ENCODE results near the gene OTUD3.
"Not testable (repeated sequence)": the region's sequence is repeated elsewhere in the genome, so short reads cannot be mapped to it uniquely, and the experiment has no call there.

OTUD3 gene

DNA sequence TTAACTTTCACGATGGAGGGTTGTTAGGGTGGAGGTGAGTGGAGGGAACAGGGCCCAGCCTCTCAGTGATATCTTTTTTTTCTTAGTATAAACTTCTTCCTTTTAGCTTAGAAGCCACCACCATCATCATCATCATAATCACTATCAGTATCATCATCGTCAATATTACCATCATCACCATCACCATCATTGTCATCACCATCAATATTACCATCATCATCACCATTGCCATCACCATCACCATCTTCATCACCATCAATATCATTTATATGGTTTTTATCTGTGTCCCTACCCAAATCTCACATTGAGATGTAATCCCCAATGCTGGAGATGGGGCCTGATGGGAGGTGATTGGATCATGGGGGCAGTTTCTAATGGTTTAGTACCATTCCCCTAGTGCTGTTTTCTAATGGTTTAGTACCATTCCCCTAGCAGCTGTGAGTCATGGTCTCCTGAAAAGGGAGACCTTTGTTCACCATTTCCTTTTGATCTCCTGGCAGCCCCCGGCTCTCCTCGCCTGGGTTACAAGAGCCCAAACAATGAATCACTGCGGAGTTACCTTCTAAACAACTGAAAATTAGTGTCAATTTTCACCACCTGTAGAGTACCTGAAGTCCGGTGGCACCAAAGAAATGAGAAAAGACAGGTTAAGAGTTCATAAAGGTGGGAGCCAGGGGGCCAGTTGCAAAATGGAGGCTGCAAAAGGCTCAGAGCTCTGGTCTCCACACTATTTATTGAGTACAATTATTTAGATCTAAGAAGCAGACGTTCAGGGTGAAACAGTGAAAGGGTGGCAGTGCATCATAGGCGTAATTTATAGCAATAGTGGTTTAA, 44.3 kb downstream of the OTUD3 start:
- H3K27ac ChIP-seq, result no peak overlapping the region

DNA sequence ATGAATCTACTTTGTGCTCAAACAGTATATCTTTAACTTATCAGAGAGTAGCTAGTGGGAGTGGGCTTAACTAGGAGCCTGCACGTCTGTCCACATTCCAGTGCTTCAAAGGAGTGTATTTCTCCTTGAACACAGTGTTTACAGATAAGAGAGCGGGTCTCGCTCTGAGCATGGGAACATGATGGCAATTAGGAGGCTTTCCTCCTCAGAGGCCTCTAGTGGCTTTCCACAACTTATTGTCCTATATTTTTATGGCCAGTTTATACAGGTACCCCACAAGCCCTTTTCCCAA, 44.9 kb downstream of the OTUD3 start:
- not testable (repeated sequence) for H3K27ac ChIP-seq

More for the DNA sequence above, 44.3 kb downstream of the OTUD3 start:
- no peak for TF ChIP-seq ZFX (IDR thresholded peaks at IDR 0.05)
- TF ChIP-seq, protein P1, sequence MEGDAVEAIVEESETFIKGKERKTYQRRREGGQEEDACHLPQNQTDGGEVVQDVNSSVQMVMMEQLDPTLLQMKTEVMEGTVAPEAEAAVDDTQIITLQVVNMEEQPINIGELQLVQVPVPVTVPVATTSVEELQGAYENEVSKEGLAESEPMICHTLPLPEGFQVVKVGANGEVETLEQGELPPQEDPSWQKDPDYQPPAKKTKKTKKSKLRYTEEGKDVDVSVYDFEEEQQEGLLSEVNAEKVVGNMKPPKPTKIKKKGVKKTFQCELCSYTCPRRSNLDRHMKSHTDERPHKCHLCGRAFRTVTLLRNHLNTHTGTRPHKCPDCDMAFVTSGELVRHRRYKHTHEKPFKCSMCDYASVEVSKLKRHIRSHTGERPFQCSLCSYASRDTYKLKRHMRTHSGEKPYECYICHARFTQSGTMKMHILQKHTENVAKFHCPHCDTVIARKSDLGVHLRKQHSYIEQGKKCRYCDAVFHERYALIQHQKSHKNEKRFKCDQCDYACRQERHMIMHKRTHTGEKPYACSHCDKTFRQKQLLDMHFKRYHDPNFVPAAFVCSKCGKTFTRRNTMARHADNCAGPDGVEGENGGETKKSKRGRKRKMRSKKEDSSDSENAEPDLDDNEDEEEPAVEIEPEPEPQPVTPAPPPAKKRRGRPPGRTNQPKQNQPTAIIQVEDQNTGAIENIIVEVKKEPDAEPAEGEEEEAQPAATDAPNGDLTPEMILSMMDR (conservative IDR thresholded peaks at IDR 0.05), result no peak

DNA sequence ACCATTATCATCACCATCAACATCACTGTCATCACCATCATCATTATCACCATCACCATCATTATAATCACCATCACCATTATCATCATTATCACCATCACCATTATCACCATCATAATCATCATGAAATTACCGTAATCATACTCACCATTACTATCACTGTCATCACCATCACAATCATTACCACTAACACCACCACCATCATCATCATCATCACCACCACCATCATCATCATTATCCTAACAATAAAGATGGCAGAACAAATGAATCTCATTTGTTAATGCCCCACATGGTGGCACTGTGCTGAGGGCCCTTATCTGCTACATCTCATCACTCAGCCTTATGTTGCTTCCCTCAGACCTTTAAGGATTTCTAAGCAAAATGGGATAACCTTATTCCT, 50.7 kb downstream of the OTUD3 start:
- H3K27ac ChIP-seq, result no peak overlapping the region
- TF ChIP-seq, protein P1 (conservative IDR thresholded peaks at IDR 0.05), result no peak
- no peak for TF ChIP-seq ZFX (IDR thresholded peaks at IDR 0.05)

DNA sequence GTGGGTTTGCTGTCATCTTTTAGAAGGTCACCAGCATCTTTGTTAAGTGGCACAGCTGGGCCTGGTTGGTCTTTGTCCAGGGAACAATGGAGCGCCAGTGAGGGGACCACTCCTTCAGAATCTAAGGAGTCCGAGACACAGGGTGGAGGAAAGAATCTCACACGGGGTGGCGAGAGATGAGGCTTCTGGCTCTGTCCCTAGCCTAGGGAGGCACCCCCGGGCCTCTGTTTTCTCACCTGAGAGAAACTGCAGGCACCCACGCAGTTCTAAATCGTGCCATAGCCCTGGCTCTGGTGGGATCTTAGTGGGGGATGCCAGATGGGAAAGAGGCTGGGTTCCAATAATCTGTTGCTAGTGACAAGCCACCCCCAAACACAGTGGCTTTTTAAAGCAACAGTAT, 52.1 kb downstream of the OTUD3 start:
- no peak overlapping the region for H3K27ac ChIP-seq
- TF ChIP-seq, protein P1 (conservative IDR thresholded peaks at IDR 0.05), result no peak
- no peak for TF ChIP-seq ZFX (IDR thresholded peaks at IDR 0.05)

DNA sequence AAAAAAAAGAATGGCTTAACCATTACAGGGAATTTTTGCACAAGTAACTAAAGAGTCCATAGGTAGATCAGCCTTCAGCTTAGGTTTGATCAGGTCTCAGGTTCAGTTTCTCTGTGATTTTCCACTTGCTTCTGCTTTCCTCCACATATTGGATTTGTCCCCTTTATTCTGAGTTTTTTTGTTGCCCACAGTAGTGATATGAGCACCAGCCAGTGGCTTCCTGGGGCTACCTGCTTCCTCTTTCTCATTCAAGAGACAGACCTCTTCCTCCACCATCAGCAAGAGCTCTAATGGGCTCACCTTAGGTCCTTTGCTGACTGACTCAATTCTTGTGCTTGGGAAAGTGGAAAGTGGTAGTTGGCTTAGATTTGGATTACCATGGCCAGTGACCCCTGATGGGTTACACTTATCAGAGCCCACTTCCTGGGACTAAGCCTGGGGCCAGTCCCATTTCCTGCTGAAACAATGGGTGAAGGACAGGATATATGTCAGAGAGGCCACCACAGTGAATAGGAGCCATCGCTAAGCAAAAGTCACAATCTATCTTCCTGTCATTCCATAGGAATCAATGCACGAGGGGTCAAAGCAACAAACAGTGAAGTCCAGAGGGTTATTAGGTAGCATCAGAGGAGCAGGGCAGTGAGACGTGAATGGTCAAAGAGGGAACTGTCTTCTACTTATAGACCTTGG, 54.0 kb downstream of the OTUD3 start:
- H3K27ac ChIP-seq, result no peak overlapping the region
- TF ChIP-seq ZFX (IDR thresholded peaks at IDR 0.05), result no peak
- TF ChIP-seq, protein P1 (conservative IDR thresholded peaks at IDR 0.05), result no peak

DNA sequence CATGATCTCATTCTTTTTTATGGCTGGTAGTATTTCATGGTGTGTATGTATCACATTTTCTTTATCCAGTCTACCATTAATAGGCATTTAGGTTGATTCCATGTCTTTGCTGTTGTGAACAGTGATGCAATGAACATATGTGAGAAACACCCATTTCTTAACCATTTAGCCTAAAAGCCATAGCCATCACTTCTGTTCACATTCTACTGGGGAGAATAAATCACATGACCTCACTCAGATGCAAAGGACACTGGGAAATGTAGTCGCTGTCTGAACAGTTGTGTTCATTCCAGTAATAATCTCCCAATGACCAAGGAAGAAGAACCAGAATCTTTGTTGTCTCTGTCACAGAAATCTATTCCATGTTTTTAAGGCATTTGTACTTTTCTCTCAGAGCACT, 56.3 kb downstream of the OTUD3 start:
- no peak for TF ChIP-seq ZFX (IDR thresholded peaks at IDR 0.05)
- TF ChIP-seq, protein P1 (conservative IDR thresholded peaks at IDR 0.05), result no peak
- no peak overlapping the region for H3K27ac ChIP-seq

DNA sequence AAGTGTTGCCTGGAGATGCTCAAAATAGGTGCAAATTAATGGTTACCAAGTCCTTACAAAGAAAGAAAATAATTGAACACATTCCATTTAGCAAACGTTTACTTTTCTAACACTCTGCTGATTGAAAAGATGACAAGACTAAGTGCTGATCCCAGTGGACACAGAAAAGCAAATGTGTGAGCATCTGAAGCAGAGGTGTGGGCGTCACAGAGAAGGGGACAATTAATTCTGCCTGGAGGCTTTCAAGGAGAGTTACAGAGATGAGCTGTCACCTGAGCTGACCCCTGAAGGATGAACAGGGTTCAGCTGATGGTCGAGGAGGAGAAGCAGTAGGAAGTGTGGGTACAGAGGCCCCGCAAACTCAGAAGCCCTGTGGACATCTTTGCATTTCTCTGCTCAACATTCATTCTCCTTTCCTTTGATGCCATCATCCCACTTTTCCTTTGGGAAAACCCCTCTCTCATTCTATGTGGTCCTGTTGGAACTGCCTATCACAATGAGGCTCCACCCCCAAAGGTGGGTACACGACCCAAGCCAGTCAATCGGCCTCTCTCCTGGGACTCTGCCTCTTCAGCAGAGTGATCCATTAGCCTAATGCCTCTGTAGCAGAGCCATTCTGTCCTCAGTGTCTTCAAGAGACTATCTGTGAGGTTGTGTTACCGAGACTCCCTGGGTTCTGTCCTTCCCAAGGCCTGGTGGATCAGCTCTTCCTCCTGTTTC, 58.5 kb downstream of the OTUD3 start:
- no peak for TF ChIP-seq ZFX (IDR thresholded peaks at IDR 0.05)
- TF ChIP-seq, protein P1 (conservative IDR thresholded peaks at IDR 0.05), result no peak

More for the DNA sequence above, 58.5 kb downstream of the OTUD3 start:
- no peak overlapping the region for H3K27ac ChIP-seq

All from C4-2B (cell line).